Thyroid gland (tissue), 4 donors: ENCODE measurements around the gene LRRC19.

ENCODE experiments used
- CTCF ChIP-seq, 6 experiments: fragments of 200-600 bp in 3 of 6; fragments of 450-650 bp in 3 of 6; sonication (generic) in 3 of 6; IDR thresholded peaks; one replicate each; pipeline ENCODE4 v1.5.1; 2016 to 2019; ENCODE audit warnings: antibody characterized with exemption in 6 of 6, mild to moderate bottlenecking in 2 of 6, inconsistent platforms in 1 of 6, moderate library complexity in 1 of 6
- POLR2A ChIP-seq, 2 donors: fragments of 450-650 bp; IDR thresholded peaks; one replicate each; pipeline ENCODE4 v1.6.1; 2017; ENCODE audit warnings: antibody characterized with exemption in 2 of 2, mild to moderate bottlenecking in 2 of 2, moderate library complexity in 1 of 2

GRCh38 chr9:26973989-26974388 lies 31.5 kb downstream of the LRRC19 start:
- TF ChIP-seq POLR2A (IDR thresholded peaks at IDR 0.05) (no peak), CTCF (IDR thresholded peaks at IDR 0.05) (no peak)
